NT2/D1 (cell line): ENCODE results near the gene GCGR.

Experiments used
- SUZ12 ChIP-seq: IDR thresholded peaks from 2 replicates; pipeline ENCODE4 v1.6.1; 2011; ENCODE audit not compliant: insufficient read length, insufficient read depth; ENCODE audit errors: extremely low read depth
- YY1 ChIP-seq: IDR thresholded peaks from 2 replicates; pipeline ENCODE4 v1.6.1; 2011; ENCODE audit not compliant: insufficient read length, insufficient read depth
- ZNF274 ChIP-seq: IDR thresholded peaks from 2 replicates; pipeline ENCODE4 v1.6.1; 2011; ENCODE audit warnings: mild to moderate bottlenecking, low read depth, low read length

DNA sequence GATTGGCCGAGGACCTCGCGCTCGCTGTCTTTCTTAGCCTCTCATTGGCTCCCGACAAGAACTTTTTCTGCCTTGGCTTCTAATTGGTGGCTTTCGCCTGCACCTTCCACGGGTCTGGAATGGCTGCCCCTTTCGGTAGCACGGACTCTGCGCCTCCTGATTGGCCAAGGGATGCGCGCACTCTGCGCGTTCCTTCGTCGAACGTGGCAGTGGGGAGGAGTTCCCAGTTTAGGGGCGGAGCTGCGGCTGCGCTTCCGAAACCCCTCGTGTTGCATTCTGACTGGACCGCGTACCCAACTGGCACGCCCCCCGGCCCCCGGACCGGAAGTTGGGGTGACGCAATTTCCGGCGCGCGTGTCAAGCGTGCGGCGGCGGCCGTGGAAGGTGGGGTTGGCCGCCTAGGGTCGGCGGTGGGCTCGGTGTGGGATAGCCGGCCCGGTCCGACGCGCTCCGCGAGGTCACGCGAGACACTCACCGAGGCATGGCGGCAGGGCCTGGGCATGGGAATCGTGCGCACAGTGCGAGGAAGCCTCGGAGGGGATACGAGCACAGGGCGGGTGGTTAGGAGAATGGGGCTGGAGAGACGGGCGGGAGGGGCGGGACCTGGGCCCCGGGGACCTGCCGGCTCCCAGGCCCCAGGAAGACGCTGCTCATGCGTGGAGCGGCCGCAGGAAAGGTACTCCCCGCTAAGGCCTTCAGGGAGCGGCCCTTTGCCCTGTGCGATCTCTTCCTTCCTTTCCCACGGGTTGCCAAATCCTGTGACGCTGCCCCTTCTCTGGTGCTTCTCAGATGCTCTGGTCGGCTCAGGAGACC, 57.0 kb downstream of the GCGR start:
- TF ChIP-seq ZNF274, result no peak
- TF ChIP-seq YY1, result peak; percentile 41
- no peak for TF ChIP-seq SUZ12
